AG04450 (cell line): ENCODE results near the gene CMSS1. TPM values are rescaled to one million over a fixed set of nuclear protein-coding genes. Genes with fewer than 3 reads are reported as not detected.

Source experiments
- CTCF ChIA-PET: fragments of 300-600, 350-600 bp; formaldehyde crosslinking; extraction: SDS; loops from one replicate; lab custom pipeline; 2022; ENCODE audit warnings: antibody characterized with exemption, inconsistent platforms; lab: Charles Lee
- POLR2A ChIA-PET: fragments of 350-600 bp; formaldehyde crosslinking; extraction: SDS; loops from one replicate; lab custom pipeline; 2021; ENCODE audit warnings: antibody characterized with exemption, inconsistent platforms; lab: Yijun Ruan, JAX
- DNase-seq: peaks from one replicate; pipeline ENCODE4 v3.0.0-alpha.2; 2011; ENCODE audit warnings: low read depth, low spot score
- H3K27ac ChIP-seq: one replicate; pipeline ENCODE4 v1.5.1; 2012; ENCODE audit warnings: low read depth, low read length, control low read depth
- H3K27me3 ChIP-seq: one replicate; pipeline ENCODE4 v1.6.0; 2012; ENCODE audit warnings: low read length; ENCODE audit not compliant: control insufficient read depth, insufficient read depth
- H3K4me3 ChIP-seq: 2 replicates; pipeline ENCODE4 v1.5.1; 2011; ENCODE audit warnings: mild to moderate bottlenecking, low read depth, low read length, control low read depth
- H3K9me3 ChIP-seq: 2 replicates; pipeline ENCODE4 v1.5.1; 2012; ENCODE audit warnings: low read length; ENCODE audit not compliant: control insufficient read depth, insufficient read depth
- polyA plus RNA-seq: library from polyadenylated mRNA; depleted of rRNA; stranded (reverse); fragments of >200 nt; gene quantifications from 2 replicates; pipeline ENCODE4 v1.2.3, GENCODE V29; 2011
- TF ChIP-seq, protein P1 (sequence below): IDR thresholded peaks from 2 replicates; pipeline ENCODE4 v1.5.1; 2011; ENCODE audit warnings: low read depth, low read length, control low read depth, inconsistent platforms

Gene CMSS1
- polyA plus RNA-seq, 1 experiment, result 15.7 TPM

GRCh38 chr3:99873269-99874102, 55.8 kb downstream of the CMSS1 start:
- DNase-seq, result no peak
- Histone ChIP-seq H3K27me3 (no peaks in the 10 kb centered on the region), H3K27ac (no peak overlapping the region), H3K9me3 (no peaks in the 10 kb centered on the region), H3K4me3 (peak overlapping the region; percentile 89)
- TF ChIP-seq, protein P1, sequence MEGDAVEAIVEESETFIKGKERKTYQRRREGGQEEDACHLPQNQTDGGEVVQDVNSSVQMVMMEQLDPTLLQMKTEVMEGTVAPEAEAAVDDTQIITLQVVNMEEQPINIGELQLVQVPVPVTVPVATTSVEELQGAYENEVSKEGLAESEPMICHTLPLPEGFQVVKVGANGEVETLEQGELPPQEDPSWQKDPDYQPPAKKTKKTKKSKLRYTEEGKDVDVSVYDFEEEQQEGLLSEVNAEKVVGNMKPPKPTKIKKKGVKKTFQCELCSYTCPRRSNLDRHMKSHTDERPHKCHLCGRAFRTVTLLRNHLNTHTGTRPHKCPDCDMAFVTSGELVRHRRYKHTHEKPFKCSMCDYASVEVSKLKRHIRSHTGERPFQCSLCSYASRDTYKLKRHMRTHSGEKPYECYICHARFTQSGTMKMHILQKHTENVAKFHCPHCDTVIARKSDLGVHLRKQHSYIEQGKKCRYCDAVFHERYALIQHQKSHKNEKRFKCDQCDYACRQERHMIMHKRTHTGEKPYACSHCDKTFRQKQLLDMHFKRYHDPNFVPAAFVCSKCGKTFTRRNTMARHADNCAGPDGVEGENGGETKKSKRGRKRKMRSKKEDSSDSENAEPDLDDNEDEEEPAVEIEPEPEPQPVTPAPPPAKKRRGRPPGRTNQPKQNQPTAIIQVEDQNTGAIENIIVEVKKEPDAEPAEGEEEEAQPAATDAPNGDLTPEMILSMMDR, result no peak
- ChIA-PET CTCF (interaction anchor here (1.4 kb wide), 1 partner anchor 381 kb away, joined by 7 read pairs; no protein-coding TSS in a partner anchor), POLR2A (interaction anchor here (0.5 kb wide), 1 partner anchor 172 kb away, joined by 3 read pairs; no protein-coding TSS in a partner anchor)

DNA sequence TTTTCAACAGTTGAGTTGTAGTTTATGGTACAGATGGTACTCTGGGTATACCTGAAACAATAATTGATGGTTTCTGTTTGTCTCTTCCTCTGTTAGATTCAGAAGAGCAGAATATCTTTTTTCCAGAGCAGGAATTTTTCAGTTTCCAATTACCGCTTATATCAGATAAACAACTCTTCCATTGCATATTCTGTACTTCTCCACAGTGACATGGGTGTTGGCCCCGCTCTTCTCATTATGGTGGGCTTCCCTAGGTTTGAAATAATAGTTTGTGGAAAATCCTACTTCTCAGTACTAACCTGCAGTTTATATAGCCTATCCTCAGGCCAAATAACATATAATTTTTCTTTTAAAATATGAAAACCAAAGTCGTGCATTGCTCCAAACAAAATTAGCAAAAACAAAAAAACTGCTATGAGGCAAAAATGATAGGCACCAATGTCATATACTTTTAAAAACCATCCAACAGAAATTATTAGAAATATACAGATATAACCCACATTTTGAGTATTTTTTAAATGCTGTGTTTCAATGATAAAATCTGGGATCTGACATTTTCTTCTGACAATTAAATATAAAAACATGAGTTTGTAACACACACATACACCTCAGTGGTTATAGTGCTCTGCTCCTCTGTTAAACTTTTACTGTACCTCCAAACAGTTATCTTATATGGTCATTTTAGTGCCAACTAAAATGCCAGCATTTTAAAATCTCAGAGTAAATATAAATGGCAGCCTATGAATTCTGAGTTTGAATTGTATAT, 56.8 kb downstream of the CMSS1 start:
- TF ChIP-seq, protein P1, result no peak
- Histone ChIP-seq H3K27me3 (no peaks in the 10 kb centered on the region), H3K27ac (no peak overlapping the region), H3K4me3 (peak overlapping the region; percentile 89), H3K9me3 (no peaks in the 10 kb centered on the region)
- ChIA-PET POLR2A (interaction anchor here (2.0 kb wide), 1 partner anchor 27 kb away, joined by 8 read pairs; no protein-coding TSS in a partner anchor), CTCF (no interaction called here)
- DNase-seq, result no peak

GRCh38 chr3:99875581-99875928, 57.9 kb downstream of the CMSS1 start:
- ChIA-PET POLR2A (interaction anchor here (0.7 to 2.0 kb wide), 8 partner anchors 14 to 385 kb away, joined by 3 to 8 read pairs (median 4); partner anchors contain the start of gene TBC1D23), CTCF (interaction anchor here (0.7 to 1.6 kb wide), 6 partner anchors 16 to 378 kb away, joined by 3 to 8 read pairs (median 4); no protein-coding TSS in a partner anchor)
- Histone ChIP-seq H3K27ac (peak overlapping the region; percentile 69), H3K9me3 (no peaks in the 10 kb centered on the region), H3K27me3 (no peaks in the 10 kb centered on the region), H3K4me3 (peak overlapping the region; percentile 89)
- DNase-seq, result no peak
- TF ChIP-seq, protein P1, result no peak

GRCh38 chr3:99875929-99876841, 58.5 kb downstream of the CMSS1 start:
- DNase-seq, result no peak
- H3K9me3 ChIP-seq, result no peaks in the 10 kb centered on the region
- H3K4me3 ChIP-seq, result peak overlapping the region; percentile 89
- H3K27me3 ChIP-seq, result no peaks in the 10 kb centered on the region
- TF ChIP-seq, protein P1, result no peak
- H3K27ac ChIP-seq, result peak overlapping the region; percentile 83
- ChIA-PET CTCF (interaction anchor here (0.6 to 1.6 kb wide), 7 partner anchors 15 to 378 kb away, joined by 3 to 8 read pairs (median 4); no protein-coding TSS in a partner anchor), POLR2A (interaction anchor here (0.6 to 2.0 kb wide), 12 partner anchors 13 to 385 kb away, joined by 3 to 8 read pairs (median 4); partner anchors contain the start of gene TBC1D23)
